GM18526 (cell line): ENCODE data around the gene HPCAL1.

Experiments
- POLR2A ChIP-seq: IDR thresholded peaks from 3 replicates; pipeline ENCODE4 v1.6.1; 2011; ENCODE audit not compliant: insufficient read length; ENCODE audit errors: extremely low read depth

The HPCAL1 gene

DNA sequence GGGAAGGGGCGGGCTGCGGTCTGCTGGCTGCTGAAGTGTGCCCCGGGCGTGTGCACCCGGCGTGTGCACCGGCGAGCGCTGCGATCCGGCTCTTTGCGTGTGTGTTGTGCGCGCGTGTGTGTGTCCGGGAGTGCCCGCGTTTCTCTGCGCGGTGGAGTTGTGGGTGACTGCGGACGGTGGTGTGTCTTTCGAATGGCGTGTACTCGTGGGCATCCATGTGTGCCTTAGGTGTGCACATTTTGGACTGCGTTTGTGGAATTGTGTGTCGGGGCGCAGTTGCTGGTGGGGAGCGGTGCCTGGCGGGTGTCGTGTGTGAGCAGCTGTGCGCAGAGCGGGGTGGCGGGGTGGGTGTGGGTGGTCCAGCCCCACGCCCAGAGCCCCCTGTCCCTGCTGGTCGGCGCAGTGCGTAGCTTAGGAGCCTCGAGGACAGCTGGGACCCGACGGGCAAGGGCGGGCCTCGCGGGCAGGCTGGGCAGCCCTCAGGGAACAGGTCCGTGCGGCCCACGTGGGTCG, 533 bp downstream of the HPCAL1 start:
- TF ChIP-seq POLR2A: no peak

DNA sequence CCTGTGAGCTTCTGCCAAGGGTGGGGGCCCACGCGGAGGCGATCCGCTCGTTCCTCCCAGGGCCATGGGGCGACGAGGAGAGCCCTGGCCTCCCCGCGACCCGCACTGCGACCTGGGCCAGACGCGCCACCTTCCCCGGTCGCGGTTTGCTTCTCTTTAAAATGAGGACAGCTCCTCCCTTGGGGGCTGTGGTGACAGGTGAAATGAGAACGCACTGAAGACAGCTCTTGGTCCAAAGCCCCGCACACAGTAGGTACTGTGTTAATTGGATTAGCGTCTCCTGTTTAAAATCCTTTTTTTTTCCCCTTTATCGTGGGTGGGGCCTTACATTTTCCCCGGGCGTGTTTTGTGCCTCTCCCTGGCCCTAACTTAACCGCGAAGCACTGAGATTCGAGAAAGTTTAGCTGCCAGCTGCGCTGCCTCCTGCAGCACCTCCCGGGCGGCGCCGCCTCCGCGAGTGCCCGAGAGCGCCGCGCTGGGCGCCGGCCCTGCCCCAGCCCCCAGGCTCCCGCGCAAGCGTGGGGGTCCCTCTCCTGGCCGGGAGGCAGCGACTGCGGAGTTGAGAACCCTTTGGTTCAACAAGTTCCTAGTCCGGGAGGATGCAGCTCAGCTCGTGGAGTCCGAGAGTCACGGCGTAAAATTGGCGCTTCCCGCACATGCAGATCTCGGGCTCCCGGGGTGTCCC, 1.1 kb downstream of the HPCAL1 start:
- TF ChIP-seq POLR2A: no peak

DNA sequence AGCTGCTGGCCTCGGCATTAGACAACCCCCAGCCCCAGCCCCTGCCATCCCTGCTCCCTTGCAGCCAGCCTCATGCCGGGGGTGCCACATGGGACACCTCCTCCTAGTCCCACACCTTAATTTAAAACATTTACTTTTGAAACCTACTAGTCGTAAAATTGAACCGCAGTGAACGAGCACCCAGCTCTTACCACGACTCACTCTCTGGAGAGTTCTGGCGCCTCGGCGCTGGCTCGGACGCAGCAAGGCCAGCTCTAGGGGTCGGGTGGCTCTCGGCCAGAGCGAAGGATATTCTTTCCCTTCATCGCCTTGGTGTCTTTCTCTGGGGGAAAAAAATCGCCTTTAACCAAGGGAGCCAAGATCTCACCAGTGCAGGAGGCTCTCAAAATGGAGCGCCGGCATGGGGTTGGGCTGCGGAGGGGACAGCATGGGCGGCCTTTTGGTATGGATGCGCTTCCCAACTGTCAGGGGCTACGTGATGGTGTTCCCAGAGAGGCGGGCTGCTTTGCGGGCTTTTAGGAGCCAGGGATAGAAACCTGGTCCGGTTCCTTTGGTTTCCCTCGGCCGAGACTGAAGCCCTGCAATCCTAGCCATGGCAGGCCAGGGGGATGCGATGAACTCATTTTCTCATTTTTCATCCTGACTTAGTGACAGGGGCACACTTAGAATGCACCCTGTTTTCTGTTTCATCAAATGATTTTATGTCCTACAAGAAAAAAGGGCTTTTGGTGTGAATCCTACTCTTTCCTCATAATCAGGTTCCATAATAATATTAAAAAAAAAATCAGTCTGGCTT, 2.0 kb downstream of the HPCAL1 start:
- TF ChIP-seq POLR2A: no peak

DNA sequence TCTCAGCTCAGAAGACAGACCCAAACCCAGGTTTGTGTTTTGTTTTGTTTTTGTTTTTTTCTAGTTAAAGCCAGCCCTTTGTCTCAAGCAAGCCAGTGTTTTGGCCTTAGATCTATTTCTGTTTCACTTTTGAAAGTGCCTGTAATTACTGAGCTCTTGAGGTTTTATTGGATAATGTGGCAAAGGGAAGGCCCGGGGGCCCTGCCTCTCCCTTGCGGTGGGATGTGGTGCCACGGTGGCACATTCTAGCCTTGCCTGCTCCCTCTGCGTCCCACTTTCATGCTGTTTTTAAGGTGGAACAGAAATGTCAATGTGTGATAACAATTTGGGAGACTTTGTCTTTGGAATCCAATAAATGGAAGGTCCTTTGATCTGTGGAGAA, 2.5 kb downstream of the HPCAL1 start:
- TF ChIP-seq POLR2A: no peak

DNA sequence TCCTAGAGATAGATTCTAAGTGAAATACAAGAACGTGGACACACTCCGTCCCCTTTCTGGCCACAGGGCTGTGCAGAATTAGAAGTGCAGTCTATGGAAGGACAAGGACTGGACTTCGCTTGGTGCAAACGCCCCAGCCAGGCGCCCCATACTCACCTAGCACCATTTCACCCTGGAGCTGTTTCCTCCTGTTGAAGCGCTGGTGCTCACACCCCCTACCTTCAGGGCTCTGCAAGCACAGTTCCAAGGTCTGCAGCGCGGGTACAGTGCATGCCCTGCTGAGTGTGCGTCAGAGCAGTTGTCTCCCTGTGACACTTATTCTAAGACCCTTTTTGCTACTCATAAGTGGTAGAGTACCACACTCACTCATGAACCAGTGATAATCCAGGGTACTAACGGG, 3.0 kb downstream of the HPCAL1 start:
- TF ChIP-seq POLR2A: no peak

DNA sequence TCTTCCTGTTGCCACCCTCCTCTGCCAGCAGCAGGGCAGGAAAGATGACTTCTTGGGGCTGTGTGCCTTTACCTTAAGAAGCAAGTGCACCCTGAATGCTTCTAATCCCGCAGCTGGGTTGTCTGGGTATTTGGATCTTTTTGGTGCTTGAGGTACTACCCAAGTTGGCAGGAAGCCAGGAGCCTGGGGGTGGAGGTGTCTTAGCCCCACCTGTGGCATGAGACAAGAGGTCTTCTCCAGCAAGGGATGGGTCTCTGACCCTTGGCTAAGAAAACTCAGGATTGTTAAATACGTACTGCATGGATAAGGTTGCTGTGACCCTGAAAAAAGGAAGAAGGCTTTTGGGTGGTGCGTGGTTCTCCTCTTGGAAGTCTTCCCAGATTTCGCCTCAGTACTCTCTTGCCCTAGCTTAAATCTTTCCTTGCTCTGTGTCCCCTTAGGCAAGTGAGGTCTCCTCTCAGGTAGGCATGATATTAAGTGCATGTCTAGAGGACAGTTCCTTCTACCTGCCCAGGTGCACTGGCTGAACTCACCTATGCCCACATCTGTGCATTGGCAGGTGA, 4.3 kb downstream of the HPCAL1 start:
- TF ChIP-seq POLR2A: no peak

DNA sequence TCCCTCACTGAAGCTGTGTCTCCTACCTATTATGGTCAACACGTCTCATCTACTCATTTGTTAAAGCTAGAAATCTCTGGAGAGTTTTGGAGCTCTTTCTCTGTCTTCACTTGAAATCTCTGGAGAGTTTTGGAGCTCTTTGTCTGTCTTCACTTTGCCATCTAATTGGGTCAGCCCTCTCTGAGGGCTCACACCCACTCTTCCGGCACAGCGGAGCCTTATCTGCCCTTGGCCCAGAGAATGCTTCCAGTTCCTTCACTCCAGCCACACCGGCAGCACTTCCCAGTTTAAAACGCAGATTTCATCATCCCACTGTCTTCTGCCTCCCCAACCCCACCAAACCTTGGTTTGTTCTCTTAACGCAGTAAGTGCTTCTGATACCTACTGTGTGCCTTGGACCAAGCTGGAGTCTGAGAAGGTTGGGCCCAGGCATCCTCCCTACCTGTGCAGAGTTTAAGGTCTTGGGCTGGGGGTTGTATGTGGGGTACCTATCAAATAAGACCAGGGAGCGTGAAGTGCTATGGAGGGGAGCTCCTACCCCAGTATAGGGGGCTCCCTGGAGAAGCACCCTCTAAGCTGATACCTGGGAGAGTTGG, 5.0 kb downstream of the HPCAL1 start:
- TF ChIP-seq POLR2A: no peak

DNA sequence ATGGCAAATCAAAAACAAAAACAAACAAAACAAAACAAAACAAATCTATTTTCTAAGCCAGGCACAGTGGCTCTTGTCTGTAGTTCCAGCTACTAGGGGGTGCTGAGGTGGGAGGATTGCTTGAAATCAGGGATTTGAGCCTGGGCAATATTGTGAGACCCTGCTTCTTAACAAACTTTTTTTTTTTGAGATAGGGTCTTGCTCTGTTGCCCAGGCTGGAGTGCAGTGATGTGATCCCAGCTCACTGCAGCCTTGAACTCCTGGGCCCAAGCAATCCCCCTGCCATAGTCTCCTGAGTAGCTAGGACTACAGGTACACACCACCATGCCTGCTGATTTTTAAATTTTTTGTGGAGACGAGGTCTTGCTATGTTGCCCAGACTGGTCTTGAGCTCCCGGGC, 6.2 kb downstream of the HPCAL1 start:
- TF ChIP-seq POLR2A: no peak

DNA sequence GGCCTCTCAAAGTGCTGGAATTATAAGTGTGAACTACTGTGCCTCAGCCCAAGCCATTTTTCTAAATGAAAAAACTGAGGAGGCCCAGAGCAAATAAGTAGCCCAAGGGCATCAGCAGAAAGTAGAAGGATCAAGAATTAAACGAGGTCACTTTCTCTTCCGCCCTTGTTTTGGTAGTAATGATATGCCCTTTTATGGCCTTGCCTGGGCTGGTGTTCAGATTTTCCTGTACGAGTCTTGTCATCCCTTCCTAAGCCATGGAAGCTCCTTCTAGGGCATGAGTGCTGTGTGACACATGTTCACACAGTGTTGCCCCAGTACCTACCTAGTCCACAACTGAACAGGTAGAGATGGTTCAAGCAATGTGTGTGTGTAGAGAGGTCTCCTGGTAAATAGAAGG, 6.6 kb downstream of the HPCAL1 start:
- TF ChIP-seq POLR2A: no peak

DNA sequence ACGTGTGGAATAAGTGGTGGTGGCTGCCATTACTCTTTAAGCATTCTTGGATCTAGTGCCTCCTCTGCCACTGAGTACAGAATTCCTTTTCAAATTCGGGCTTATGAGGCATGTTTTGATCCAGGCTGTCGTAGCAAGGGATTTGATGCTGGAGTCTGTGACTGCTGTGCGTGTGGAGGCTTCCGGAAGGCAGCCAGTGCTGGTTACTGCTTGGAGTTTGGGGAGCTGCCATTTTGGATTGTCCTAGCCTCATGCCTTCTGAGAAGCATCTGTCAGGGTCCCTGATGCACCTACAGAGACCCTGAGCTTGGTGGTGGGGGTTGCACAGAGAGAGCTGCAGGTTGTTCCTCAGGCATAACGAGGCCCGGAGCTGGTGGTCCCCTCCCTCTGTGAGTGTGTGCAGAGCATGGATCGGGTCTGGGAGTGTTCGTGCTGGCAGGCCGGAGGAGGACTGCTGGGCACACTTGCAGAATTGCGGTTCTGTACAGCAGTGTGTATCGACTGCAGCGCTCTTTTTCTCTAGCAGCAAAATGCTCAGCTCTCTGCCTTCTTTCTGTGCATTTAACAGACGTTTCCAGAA, 7.7 kb downstream of the HPCAL1 start:
- no peak for TF ChIP-seq POLR2A

DNA sequence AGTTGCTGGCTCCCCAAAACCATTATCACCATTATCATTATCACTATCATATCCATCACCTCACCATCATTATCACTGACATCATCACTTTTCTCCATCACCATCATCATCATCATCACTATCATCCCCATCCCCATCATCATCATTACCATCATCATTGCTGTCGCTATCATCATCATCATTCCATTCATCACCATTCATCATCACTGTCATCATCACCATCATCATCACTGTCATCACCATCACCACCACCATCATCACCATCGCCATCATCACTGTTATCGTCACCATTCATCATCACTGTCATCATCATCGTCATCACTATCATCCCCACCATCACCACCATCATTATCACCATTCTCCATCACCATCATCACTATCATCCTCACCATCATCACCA, 9.0 kb downstream of the HPCAL1 start:
- TF ChIP-seq POLR2A: no peak

DNA sequence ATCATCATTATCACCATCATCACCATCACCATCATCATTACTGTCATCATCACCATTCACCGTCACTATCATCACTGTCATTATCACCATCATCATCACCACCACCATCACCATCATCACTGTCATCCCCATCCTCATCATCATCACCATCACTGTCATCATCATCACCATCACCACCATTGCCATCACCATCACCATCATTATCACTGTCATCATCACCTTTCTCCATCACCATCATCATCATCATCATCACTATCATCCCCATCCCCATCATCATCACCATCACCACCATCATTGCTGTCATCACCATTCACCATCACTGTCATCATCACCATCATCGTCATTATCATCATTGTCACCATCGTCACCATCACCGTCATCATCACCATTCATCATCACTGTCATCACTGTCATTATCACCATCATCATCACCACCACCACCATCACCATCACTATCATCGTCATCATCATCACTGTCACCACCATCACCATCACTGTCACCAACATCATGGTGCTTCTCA, 9.8 kb downstream of the HPCAL1 start:
- no peak for TF ChIP-seq POLR2A

DNA sequence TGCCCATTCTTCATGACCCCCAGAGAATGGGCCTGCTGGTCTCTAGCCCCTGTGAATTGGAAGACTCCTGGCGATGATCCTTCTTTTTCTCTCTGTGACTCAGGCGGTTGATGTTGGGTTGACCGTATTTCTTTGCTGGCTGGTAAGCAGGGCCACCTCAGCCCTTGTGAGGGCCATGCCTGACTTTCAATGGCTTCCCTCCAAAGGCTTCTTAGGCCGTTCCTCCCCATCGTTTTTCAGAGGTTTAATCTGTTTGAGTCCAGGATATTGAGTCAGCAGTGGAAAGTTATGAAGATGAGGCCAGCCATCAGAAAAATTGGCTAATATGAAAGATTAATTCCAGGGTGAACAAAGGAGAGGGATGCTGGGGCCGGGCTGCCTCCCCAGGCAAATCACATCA, 13.6 kb downstream of the HPCAL1 start:
- TF ChIP-seq POLR2A: no peak

DNA sequence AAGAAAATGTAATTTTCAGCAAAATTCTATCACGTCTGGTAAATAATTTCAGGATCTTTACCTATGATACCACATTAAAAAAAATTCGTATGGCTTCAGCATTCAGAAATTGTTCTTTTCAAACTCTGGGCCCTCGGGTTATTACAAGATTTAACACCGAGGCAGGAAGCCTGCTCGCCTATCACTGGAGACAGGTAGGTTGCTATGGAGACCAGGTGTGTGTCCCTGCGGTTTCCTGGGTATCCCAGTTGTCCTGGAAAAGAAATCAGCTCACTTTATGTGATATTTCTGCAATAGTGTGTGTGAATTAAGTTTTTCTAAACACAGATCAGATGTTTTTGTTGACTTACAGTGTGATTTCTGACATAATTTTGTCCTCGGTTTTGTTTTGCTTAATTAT, 14.2 kb downstream of the HPCAL1 start:
- no peak for TF ChIP-seq POLR2A

DNA sequence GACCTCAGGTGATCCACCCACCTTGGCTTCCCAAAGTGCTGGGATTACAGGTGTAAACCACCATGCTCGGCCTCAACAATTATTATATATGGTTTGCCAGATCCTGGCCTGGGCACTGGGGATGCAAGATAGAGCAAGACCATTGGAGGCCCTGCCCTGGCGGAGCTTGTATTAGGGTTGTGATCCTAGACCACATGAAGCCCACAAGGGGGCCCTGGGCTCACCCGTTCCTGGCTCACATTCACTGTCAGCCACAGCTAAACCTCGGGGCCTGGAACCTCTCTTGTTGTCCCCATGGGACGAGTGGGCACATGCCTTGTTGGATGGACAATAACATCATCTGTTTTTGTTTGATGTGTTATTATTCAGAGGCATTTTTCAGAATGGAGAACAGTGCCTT, 14.9 kb downstream of the HPCAL1 start:
- TF ChIP-seq POLR2A: no peak
